ENCODE measurements around the gene TMEM69.
"Not testable (repeated sequence)": the region's sequence is repeated elsewhere in the genome, so short reads cannot be mapped to it uniquely, and the experiment has no call there.

TMEM69 gene

DNA sequence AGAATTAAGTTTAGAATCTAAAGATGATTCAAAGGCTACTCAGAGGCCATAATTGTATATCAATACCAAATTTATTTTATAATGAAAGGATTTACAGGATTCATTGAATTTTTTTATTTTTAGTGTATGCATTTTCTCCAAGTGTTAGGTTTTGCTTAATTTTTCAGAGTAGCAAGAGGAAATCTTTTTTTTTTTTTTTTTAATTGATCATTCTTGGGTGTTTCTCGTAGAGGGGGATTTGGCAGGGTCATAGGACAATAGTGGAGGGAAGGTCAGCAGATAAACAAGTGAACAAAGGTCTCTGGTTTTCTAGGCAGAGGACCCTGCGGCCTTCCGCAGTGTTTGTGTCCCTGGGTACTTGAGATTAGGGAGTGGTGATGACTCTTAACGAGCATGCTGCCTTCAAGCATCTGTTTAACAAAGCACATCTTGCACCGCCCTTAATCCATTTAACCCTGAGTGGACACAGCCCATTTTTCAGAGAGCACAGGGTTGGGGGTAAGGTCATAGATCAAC is 51.7 kb downstream of the TMEM69 start:
- DNase-seq, result not testable (repeated sequence)
